NCI-H2227 (cell line): Measurements from ENCODE around the gene WNT5B.

Experiments
- DNase-seq: peaks from one replicate; lab custom pipeline; 2025; ENCODE audit not compliant: unreplicated experiment; lab: John Stamatoyannopoulos, UW

Gene WNT5B

DNA sequence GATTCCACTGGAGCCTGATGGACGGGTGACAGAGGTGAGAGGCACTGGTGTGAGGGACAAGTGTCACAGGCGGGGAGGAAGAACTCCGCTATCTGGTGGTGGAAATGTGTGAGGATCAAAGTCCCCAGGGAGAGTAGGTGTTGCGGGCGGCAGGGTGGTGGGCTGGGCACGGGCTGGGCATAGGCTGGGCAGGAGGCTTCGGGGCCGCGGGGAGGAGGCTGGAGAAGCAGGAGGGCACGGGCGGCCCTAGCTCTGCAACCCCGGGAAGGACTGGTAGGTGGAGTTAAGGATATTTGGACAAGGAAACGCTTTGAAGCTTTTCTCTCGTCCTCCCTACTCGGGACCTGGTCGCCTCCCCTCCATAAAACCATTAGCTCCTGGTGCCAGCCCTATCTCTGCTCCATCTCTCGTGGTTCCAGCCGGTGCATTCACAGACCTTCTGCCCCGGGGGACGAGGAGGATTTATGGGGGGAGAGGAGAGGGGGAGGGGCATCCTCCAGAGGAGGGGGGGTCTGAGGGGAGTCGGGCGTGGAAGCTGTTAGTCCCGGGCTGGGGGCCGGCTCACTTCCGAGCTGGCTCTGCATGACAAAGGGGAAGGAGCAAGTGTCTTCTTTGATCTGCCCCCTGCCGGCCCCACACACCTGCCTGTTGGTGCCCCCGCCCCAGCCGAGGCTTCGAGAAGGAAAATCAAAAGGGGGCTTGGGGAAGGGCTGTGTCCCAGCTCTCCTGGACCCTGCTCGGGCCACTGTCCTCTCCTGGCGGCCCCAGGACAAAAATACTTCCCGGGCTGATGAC lies 504 bp downstream of the WNT5B start:
- no peak for DNase-seq

DNA sequence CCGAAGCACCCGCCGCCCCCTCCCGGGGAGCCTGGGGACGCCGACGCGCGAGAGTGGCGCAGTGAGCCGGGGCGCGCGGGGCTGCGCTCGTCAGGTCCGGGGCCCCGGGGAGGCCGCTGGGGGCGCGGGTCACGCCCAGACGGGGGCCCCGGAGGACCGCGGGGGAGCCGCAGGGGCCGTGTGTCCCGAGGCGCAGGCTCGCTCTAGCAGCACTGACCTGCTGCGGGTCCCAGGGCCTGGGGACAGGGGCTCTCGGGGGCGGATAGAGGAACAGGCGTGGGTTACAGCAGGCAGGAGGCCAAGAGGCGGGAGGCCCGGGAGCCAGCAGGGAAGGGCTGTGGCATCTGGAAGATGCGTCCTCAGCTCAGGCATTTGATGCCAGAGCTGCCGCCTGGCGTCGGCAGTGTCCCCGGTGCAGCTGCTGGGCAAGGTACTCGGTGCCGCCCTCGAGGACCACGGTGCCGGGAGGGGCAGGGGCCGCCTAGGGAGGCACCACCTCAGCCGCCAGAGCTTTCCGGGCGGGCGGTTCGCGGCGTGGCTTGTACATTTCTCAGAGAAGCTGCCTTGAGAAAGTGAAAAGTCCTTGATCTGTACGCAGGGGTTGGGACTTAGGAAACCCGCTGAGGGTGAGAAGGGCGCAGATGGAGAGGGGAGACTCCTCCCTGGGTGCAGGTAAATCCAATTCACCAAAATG lies 1.2 kb downstream of the WNT5B start:
- peak; percentile 6 for DNase-seq

DNA sequence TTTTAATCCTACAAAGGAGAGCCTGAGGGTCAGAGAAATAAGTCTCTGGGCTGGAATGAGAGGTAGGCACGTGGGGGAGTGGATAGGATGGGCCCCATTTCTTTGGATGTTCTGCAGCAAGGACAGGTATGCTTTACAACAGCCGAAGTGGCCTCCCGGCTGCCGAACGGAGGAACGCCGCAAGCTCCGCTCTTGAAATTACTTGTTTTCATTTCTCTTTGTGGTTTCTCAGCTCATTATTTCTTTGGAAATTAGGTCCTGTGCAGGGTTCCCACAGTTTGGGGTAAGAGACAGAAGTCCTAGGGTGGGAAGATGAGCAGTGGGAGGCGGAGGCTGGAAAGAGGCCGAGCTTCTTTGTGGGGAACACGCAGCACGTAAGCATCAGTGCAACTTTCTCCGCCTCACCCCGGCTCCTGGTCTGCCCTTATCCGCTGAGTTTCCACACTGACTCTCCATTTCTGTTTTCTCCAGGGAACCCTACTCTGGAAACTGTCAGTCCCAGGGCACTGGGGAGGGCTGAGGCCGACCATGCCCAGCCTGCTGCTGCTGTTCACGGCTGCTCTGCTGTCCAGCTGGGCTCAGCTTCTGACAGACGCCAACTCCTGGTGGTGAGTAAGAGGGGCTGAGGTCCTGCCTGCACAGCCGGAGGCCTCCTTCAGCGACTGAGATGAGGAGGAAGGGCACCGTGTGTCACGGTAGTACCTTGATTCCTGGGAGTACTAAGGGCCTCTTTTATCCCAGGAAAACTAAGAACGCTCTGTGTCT lies 2.0 kb downstream of the WNT5B start:
- peak; percentile 1 for DNase-seq

GRCh38 chr12:1632702-1633101 lies 3.7 kb downstream of the WNT5B start:
- DNase-seq: no peak

GRCh38 chr12:1633459-1633858 lies 4.4 kb downstream of the WNT5B start:
- no peak for DNase-seq

GRCh38 chr12:1634149-1634548 lies 5.1 kb downstream of the WNT5B start:
- no peak for DNase-seq

GRCh38 chr12:1634590-1635191 lies 5.7 kb downstream of the WNT5B start:
- peak; percentile 43 for DNase-seq

DNA sequence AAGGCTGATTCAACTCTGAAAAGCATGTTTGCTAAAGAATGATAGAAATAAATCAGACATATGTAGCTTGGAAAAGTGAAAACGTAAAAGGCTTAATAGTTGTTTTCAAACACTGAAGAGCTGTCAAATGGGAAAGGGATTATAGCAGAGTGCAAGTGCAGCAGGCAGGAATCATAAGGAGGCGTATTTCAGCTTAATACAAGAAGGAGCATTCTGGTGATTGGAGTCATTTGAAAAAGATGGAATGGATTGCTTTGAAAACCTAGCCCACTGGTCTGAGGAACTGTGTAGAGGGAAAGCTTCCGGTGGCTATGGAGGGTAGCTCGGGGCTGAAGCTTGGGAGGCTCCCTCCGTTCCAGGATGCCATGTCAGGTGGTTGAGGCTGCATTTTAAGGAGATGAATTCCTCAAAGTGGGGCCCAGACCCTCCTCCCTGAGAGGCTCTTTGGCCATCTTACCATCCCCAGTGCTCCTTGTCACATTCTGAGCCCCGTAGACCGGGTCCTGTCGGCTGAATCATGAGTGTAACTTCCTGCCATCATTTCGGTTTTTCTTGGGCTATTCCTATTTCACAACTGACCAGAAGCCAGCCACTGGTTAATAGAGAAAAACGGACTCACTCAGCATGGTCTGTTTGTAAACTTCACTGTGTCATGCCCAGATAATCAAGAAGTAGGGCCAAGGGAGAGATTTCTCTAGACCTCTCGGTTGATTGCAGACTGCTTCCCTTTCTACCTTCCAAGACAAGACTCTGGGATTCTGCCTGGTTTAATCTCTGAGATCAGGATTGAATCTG lies 6.5 kb downstream of the WNT5B start:
- peak; percentile 44 for DNase-seq

DNA sequence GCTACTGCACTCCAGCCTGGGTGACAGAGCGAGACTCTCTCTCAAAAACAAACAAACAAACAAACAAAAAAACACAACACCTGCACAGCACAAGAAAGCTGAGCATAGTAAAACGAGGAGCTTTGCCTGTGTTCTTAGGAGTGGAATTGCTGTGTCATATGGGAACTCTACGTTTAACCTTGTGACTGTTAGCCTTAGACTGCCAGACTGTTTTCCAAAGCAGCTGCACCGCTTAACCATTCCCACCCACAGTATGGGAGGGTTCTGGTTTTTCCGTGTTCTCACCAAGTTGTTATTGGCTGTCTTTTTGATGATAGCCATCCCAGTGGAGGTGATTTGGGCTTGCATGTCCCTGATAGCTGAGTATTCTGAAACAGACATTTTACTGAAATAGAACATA lies 9.2 kb downstream of the WNT5B start:
- DNase-seq: no peak

DNA sequence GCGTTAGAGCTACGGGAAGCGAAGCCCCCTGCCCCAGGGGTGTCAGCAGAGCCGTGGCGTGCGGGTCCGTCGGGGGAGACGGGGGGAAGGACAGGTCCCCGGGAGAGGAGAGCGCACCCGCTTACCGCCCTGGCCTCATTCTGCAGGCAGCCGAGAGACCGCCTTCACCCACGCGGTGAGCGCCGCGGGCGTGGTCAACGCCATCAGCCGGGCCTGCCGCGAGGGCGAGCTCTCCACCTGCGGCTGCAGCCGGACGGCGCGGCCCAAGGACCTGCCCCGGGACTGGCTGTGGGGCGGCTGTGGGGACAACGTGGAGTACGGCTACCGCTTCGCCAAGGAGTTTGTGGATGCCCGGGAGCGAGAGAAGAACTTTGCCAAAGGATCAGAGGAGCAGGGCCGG lies 10.5 kb downstream of the WNT5B start:
- DNase-seq: no peak

GRCh38 chr12:1640328-1641234 lies 11.6 kb downstream of the WNT5B start:
- no peak for DNase-seq

- DNase-seq: no peak
Observed at GRCh38 chr12:1642513-1642912, 13.5 kb downstream of the WNT5B start.

GRCh38 chr12:1643043-1643442 lies 14.0 kb downstream of the WNT5B start:
- DNase-seq: no peak

DNA sequence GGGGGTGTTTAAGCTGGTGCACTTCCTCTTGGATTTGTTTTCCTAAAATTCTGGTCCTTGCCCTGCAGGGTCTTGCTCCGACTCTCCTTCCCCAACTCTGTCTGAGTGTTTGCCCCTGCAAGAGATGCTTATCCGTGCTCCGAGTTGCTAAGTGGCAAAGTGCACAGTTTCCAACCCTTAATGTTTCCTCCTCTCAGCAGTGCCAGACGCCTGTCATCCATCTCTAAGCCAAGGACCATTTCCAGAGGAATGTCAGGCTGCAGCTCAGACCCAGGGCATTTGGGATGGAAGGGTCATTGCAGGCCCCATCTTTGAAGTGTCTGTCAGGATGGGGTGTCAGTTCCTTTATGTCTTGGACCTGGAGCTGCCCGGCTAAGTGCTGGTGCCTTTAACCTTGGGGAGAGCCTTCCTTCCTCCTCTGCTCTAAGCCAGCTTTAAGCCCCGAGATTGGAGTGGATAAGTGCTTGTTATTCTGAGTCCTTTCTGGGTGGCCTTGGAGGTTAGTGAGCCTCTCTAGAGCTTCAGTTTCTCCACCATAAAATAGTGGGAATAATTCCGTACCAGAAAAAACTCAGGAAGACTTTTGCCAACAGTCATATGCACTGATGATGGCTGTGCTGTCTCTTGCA lies 15.0 kb downstream of the WNT5B start:
- DNase-seq: no peak

DNA sequence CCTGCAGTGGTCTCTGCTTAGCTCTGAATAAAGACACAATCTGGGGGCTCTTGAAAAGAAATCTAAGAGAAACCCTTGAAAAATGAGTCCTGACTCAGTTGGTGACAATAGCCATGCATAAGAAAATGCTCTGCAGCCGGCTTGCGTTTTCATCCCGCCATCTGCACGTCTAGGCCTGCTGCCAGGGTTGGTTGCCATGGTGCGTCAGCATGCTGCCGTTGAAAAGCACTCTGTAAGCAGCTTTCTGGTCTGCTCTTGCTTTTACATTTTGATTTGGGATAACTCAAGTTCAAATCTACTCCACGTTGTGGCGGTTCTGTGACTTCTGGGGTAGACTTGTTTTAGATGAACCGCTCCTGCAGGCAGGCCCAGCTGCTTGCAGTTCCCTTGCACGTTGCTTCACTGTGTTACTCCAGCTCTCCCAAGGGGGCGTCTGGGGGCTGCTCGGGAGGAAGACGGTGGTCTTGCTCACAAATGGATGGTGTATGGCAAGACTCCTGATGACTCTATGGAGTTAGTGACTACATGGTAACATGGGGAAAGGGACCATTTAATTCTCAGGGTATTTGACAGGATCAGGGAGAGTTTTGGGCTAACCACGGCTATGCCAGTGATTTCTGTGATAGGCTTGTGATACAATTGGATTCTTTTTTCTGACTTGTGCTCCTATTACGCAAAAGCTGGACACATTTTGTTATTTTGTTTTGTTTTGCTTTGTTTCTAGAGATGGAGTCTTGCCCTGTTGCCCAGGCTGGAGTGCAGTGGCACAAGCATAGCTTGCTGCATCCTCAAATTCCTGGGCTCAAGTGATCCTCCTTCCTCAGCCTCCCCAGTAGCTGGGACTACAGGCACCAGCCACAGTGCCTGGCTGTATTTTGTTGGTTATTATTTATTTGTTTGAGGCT lies 15.8 kb downstream of the WNT5B start:
- DNase-seq: peak; percentile 16

- DNase-seq: no peak
Observed at GRCh38 chr12:1645819-1646218, 16.8 kb downstream of the WNT5B start.

- no peak for DNase-seq
Observed at GRCh38 chr12:1646569-1647284, 17.7 kb downstream of the WNT5B start.

DNA sequence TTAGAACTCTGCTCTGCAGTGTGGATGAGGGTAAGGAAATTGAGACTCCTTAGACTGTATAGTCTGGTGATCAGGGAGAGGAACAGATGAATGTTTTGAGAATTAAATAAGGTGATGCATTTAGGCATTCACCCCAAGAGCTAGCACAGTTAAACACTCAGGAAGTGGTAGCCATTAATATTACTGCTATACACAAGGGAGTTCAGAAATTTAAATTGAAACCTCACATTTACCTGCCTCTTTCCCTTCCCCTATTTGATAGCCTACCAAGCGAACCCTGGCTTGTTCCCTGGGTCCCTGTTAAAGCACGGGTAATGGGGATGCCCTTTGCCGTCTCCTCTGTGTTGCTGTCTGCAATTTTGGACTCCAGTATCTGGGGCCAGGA lies 18.2 kb downstream of the WNT5B start:
- DNase-seq: no peak
